Activated CD4-positive, alpha-beta T cell treated with anti-CD3 and anti-CD28 coated beads, Interleukin-2, amount 10 ng/mL, durations not matched to agents 7 days and 5 days (primary cell): ENCODE data around the gene PPP6R2. TPM values are rescaled to one million over a fixed set of nuclear protein-coding genes. Genes with fewer than 3 reads are reported as not detected.

ENCODE experiments used
- CTCF ChIA-PET: fragments of 350-600 bp; sonication (Branson Sonifier 250); formaldehyde crosslinking; loops from one replicate; lab custom pipeline; 2021; ENCODE audit warnings: antibody characterized with exemption; lab: Charles Lee
- POLR2A ChIA-PET: fragments of 350-600 bp; sonication (Branson Sonifier 250); formaldehyde crosslinking; loops from one replicate; lab custom pipeline; 2021; ENCODE audit warnings: antibody characterized with exemption; lab: Charles Lee
- DNase-seq: peaks from one replicate; pipeline ENCODE4 v3.0.0-alpha.2; 2020
- H3K27ac Mint-ChIP-seq: one replicate; pipeline ENCODE4 v1.8.0; 2021; ENCODE audit warnings: mild to moderate bottlenecking, moderate library complexity, mixed read lengths
- H3K27me3 Mint-ChIP-seq: one replicate; pipeline ENCODE4 v1.8.0; 2021; ENCODE audit warnings: mixed read lengths
- H3K36me3 Mint-ChIP-seq: one replicate; pipeline ENCODE4 v1.8.0; 2021; ENCODE audit warnings: low read depth, mixed read lengths
- H3K4me1 Mint-ChIP-seq: one replicate; pipeline ENCODE4 v1.8.0; 2021; ENCODE audit warnings: mixed read lengths
- H3K4me3 Mint-ChIP-seq: one replicate; pipeline ENCODE4 v1.8.0; 2021; ENCODE audit warnings: mild to moderate bottlenecking, moderate library complexity, mixed read lengths
- H3K9me3 Mint-ChIP-seq: one replicate; pipeline ENCODE4 v1.8.0; 2021; ENCODE audit warnings: mixed read lengths
- total RNA-seq, 2 experiments: library from RNA; stranded (reverse); gene quantifications; one replicate each; pipeline ENCODE4 v1.2.3, GENCODE V29; 2021

The PPP6R2 gene
- total RNA-seq, 2 experiments from 2014 or later, result 55.6 to 67.6 TPM

DNA sequence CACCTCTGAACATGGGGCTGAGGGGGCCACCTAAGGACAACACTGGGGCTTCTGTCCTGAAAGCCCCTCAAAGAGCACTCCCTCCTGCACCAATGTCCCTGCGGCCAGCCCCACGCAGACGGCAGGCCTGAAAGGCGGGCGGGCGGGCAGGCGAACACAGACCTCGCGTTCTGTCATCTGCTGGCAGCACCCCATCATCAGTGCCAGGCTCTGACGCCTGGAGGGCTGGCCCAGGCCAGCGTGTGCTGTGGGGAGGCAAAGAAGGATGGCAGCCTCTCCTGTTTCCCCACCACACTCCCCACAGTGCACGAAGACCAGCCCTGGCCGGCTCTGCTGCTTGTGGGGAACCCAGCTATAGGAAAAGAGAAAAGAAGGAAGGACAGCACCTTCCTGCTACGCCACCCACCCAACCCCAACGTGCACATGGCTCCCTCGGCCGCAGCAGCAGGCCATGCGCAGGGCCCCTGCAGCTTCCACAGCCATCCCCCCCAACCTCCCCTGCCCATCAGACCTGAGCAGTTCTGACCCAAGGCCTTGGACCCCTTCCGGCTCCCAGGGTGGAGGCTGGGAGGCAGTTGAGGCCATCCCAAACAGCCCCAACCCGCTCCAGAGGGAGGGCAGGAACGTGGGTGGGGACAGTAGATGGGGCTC is 128.2 kb downstream of the PPP6R2 start:
- Mint-ChIP-seq H3K27ac (peak overlapping the region; percentile 97), H3K4me3 (peak overlapping the region; percentile 67), H3K9me3 (no peaks in the 10 kb centered on the region), H3K36me3 (peaks cover 37% of the 10 kb centered on the region), H3K4me1 (peaks cover 76% of the 10 kb centered on the region), H3K27me3 (no peaks in the 10 kb centered on the region)
- ChIA-PET CTCF (interaction anchor here (0.8 to 1.5 kb wide), 4 partner anchors 21 to 196 kb away, joined by 3 to 4 read pairs (median 3); partner anchors contain the start of gene SCO2), POLR2A (no interaction called here)
- no peak for DNase-seq

DNA sequence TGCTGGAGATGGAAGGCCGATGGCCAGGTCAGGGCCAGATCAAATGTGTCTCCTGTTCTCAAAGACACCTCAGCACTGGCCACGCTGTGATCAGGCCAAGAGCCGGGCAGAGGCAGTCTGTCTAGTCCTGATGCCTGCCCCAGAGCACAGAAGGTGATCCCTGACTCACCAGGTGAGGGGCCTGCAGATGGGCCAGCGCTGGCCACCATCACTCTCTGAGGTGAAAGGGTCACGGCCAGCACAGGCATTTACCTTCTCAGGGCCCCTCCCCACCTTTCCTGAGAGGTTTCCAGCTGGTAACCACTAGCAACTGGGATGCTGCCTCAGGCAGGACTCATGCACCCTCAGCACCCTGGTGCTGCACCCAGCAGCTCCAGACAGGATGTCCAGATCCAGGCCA is 128.8 kb downstream of the PPP6R2 start:
- CTCF ChIA-PET, result interaction anchor here (1.6 to 2.4 kb wide), 2 partner anchors 27 to 73 kb away, joined by 4 to 13 read pairs; partner anchors contain the start of gene KLHDC7B
- DNase-seq, result no peak
- Mint-ChIP-seq H3K9me3 (no peaks in the 10 kb centered on the region), H3K4me3 (peak overlapping the region; percentile 28), H3K27ac (peak overlapping the region; percentile 97), H3K4me1 (peaks cover 77% of the 10 kb centered on the region), H3K27me3 (no peaks in the 10 kb centered on the region), H3K36me3 (peaks cover 30% of the 10 kb centered on the region)
- POLR2A ChIA-PET, result no interaction called here

DNA sequence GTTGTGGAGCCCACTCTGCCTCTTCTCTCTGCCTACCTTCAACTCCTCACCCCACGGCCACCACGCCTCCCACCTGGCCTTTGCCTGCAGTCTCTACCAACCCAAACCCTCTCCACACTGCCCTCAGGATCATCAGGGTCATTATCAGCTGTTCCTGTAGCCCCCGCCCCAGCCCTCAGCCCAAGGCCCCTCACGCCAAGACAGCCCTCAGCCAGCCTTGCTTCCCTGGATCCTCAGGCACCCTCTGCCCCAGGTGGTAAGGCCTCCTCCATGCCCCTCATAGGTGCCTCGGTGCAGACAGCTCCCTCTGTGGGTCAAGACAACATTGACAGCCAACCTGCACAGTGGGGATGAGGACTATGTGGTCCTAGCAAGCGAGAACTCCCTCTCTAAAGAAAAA is 130.0 kb downstream of the PPP6R2 start:
- H3K27me3 Mint-ChIP-seq, result no peaks in the 10 kb centered on the region
- ChIA-PET CTCF (interaction anchor here (0.7 to 2.4 kb wide), 7 partner anchors 15 to 148 kb away, joined by 3 to 13 read pairs (median 4); partner anchors contain the start of genes KLHDC7B and SCO2), POLR2A (no interaction called here)
- H3K9me3 Mint-ChIP-seq, result no peaks in the 10 kb centered on the region
- DNase-seq, result peak; percentile 62
- peak overlapping the region; percentile 88 for H3K27ac Mint-ChIP-seq
- H3K4me3 Mint-ChIP-seq, result peak overlapping the region; percentile 89
- peaks cover 21% of the 10 kb centered on the region for H3K36me3 Mint-ChIP-seq
- H3K4me1 Mint-ChIP-seq, result peaks cover 70% of the 10 kb centered on the region

DNA sequence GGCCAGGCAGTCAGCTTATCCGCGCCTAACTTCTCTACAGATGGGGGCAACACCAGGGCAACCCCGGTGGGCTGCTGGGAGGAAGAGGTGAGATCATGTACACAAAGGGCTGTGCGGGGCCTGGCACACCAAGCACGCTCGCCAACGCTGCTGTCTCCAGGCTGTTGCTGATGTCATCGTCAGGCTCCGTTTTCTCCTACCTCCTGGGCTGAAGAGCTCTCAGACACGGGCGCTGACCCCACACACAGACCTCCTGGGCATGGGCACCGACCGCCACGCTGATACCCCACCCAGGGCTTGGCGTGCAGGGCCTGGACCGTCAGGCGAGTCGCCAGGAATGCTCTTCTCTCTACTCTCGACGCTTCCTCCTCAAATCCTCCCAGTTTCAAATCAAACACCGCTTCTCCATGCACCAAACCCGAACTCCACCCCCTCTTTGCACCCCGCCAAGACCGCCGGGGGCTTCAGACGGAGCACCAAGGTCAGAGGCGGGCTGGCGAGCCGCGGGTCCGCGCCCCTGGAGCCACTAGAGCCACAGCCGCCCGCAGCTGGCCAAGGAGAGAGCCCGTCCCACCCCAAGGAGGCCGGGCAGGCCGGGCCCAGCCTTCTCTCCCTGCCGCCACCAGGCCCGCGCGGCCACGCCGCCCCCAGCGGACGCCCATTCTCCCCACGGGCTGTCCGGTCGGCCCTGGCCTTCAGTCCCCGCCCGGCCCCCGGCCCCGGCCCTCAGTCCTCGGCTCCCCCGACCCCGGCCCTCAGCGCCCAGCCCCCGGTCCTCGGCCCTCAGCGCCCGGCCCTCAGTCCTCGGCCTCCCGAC is 130.9 kb downstream of the PPP6R2 start:
- CTCF ChIA-PET, result interaction anchor here (1.0 to 2.4 kb wide), 8 partner anchors 16 to 147 kb away, joined by 3 to 13 read pairs (median 4); partner anchors contain the start of genes KLHDC7B and SCO2
- Mint-ChIP-seq H3K4me3 (peak overlapping the region; percentile 89), H3K36me3 (peaks cover 16% of the 10 kb centered on the region), H3K27me3 (no peaks in the 10 kb centered on the region), H3K4me1 (peaks cover 60% of the 10 kb centered on the region), H3K9me3 (no peaks in the 10 kb centered on the region), H3K27ac (peak overlapping the region; percentile 88)
- POLR2A ChIA-PET, result no interaction called here
- DNase-seq, result peak; percentile 29

DNA sequence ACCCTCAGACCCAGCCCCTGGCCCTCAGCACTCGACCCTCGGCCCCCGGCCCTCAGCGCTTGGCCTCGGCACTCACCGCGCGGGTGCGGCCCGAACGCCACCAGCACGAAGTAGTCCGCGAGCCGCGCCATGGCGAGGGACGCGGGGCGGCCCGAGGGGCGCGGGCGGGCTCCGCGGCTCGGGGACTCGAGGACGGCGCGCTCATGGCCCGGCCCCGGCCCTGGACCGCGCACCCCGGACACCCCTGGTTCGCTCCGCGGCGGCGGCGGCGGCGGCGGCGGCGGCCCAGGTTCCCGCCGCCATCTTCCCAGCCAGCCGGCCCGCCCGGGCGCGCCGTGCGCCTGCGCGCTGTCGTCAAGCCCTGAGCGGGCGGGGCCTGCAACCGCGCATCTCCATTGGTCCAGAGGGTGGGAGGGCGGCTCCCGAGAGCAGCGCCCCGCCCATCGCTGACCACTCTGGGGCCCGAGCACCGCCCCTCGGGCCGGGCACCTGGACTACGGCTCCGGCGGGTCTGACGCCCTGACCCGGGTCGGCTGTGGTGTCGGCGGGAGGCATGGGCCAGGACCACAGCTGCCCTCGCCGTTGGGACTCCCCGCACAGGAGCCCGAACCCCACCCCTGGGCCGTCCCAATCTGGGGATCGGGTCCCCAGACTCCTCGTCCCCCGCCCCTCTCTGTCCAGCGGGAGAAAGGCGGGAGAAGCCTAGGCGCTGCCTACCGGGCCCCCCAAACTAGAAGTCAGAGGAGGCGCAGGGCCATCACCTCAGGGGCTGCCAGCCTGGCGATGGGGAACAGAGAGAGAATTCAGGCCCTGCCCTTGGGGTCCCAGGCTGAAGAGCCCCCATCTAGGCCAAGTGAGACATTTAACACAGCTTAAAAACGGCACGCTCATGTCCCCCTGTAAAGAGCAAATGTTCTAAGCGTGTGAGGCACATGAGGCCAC is 131.9 kb downstream of the PPP6R2 start, which contains the start of gene SBF1:
SBF1 (minus strand) TSS at position 326 of the 942 bp plus-strand sequence; CDS start at position 131, 195 bp downstream.
- H3K27ac Mint-ChIP-seq, result peak within 1 kb of the TSS; percentile 88
- DNase-seq, result peak; percentile 89
- POLR2A ChIA-PET, result no interaction called here
- no peaks in the 10 kb centered on the region for H3K9me3 Mint-ChIP-seq
- peaks cover 55% of the 10 kb centered on the region for H3K4me1 Mint-ChIP-seq
- CTCF ChIA-PET, result interaction anchor here (0.9 to 1.3 kb wide), 2 partner anchors 34 to 145 kb away, joined by 3 to 4 read pairs; no protein-coding TSS in a partner anchor
- H3K36me3 Mint-ChIP-seq, result peaks cover 16% of the 10 kb centered on the region
- peak within 1 kb of the TSS; percentile 89 for H3K4me3 Mint-ChIP-seq
- peaks cover 4% of the 10 kb centered on the region for H3K27me3 Mint-ChIP-seq

DNA sequence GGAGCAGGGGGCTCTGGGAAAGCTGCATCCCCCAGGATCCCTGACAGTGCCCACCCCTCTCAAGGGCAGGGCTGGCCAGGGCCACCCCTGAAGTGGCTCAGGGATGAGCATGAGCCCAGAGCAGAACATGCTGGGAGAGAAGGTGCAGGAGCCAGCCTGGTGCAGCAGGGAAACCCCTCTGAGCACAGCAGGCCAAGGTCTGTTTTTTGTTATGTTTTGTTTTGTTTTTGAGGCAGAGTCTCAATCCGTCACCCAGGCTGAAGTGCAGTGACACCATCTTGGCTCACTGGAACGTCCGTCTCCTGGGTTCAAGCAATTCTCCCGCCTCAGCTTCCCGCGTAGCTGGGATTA is 132.5 kb downstream of the PPP6R2 start:
- DNase-seq, result no peak
- H3K9me3 Mint-ChIP-seq, result no peaks in the 10 kb centered on the region
- peaks cover 13% of the 10 kb centered on the region for H3K36me3 Mint-ChIP-seq
- H3K27ac Mint-ChIP-seq, result peak overlapping the region; percentile 79
- peak overlapping the region; percentile 63 for H3K4me3 Mint-ChIP-seq
- peaks cover 9% of the 10 kb centered on the region for H3K27me3 Mint-ChIP-seq
- POLR2A ChIA-PET, result no interaction called here
- CTCF ChIA-PET, result interaction anchor here (0.9 to 1.3 kb wide), 2 partner anchors 33 to 144 kb away, joined by 3 to 4 read pairs; no protein-coding TSS in a partner anchor
- H3K4me1 Mint-ChIP-seq, result peaks cover 51% of the 10 kb centered on the region

DNA sequence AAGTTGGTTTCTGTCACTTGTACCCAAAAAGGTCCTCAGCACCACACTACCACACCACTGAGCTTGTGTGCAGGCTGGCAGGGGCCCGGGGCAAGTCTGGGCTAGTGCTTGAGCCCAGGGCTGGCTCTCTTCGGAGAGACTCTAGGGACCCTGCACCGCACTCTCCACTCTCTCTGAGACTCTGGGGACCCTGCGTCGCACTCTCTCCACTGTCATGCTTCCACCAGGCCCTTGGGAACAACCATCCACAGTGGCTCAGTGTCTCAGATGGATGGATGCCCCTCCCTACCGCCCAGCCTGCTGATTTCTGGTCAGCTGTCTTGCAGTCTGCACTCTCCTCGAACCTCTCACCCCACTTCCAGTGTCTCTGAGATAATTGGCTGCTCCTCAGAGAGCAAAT is 133.7 kb downstream of the PPP6R2 start:
- peaks cover 39% of the 10 kb centered on the region for H3K4me1 Mint-ChIP-seq
- H3K27ac Mint-ChIP-seq, result peak overlapping the region; percentile 38
- no peak for DNase-seq
- no peaks in the 10 kb centered on the region for H3K9me3 Mint-ChIP-seq
- H3K27me3 Mint-ChIP-seq, result peaks cover 12% of the 10 kb centered on the region
- ChIA-PET POLR2A (no interaction called here), CTCF (no interaction called here)
- H3K4me3 Mint-ChIP-seq, result peak overlapping the region; percentile 63
- H3K36me3 Mint-ChIP-seq, result peaks cover 12% of the 10 kb centered on the region

DNA sequence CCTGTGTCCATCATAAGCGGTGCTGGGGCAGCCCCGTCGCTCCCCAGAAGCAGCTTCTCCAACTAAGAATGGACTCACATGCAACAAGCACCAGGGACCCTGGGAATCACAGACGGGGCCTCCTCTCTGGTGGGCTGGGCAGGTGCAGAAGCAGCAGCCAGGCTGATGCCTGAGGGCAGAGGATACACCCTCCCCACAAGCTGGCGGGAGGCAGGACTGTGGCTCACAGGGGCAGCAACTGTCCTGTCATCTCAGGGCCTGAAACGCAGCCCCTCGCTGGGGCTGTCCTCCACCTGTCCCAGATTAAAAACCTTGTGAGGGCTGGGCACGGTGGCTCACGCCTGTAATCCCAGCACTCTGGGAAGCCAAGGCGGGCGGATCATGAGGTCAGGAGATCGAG is 134.8 kb downstream of the PPP6R2 start:
- H3K27me3 Mint-ChIP-seq, result peaks cover 12% of the 10 kb centered on the region
- no peaks in the 10 kb centered on the region for H3K9me3 Mint-ChIP-seq
- CTCF ChIA-PET, result interaction anchor here (0.7 to 1.7 kb wide), 2 partner anchors 150 to 201 kb away, joined by 3 read pairs; partner anchors contain the start of gene ARSA
- no peak for DNase-seq
- POLR2A ChIA-PET, result no interaction called here
- no peak overlapping the region for H3K4me3 Mint-ChIP-seq
- H3K27ac Mint-ChIP-seq, result peak overlapping the region; percentile 46
- peaks cover 28% of the 10 kb centered on the region for H3K4me1 Mint-ChIP-seq
- peaks cover 11% of the 10 kb centered on the region for H3K36me3 Mint-ChIP-seq

DNA sequence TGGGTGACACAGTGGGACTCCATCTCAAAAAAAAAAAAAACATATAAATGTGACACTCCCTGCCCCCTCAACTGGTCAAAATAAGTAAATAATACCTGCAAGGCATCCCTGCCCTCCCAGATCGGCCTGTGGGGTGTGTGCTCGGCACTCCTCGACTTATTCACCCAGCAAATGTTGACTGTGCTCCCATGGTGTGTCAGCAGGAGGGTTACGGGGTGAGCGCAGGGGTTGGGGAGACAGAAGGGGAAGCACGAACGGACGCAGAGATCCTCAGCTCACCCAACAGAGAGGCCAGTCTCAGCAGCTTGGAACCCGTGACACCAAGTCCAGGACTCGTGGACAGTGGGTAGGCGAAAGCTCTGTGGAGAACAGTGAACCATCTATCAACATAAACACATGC is 136.6 kb downstream of the PPP6R2 start:
- Mint-ChIP-seq H3K4me3 (peak overlapping the region; percentile 61), H3K27me3 (peaks cover 12% of the 10 kb centered on the region), H3K9me3 (no peaks in the 10 kb centered on the region), H3K27ac (peak overlapping the region; percentile 28), H3K4me1 (peaks cover 16% of the 10 kb centered on the region), H3K36me3 (no peaks in the 10 kb centered on the region)
- ChIA-PET CTCF (interaction anchor here (1.0 to 1.3 kb wide), 4 partner anchors 9 to 138 kb away, joined by 3 to 4 read pairs (median 3); partner anchors contain the start of genes LMF2 and NCAPH2), POLR2A (no interaction called here)
- no peak for DNase-seq

DNA sequence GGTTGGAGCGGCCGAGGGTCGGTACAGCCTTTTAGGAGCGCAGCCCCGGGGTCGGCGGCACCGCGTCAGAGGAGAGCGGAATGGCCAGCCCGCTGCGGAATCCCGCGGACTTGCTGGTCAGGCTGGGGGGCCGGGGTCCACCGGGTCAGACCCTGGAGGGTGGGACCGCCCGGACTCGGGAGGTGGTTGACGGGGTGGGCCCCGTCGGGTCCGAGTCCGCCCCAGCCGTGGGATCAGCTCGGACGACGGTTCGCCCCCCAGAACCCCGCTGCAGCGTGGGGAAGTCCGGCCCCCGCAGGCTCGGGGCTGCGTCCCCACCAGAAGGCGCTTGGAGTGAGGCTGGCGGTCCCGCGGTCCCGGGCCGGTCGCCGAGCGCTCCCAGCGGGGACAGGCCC is 137.9 kb downstream of the PPP6R2 start:
- DNase-seq, result no peak
- peaks cover 12% of the 10 kb centered on the region for H3K27me3 Mint-ChIP-seq
- CTCF ChIA-PET, result interaction anchor here (0.7 kb wide), 1 partner anchor 204 kb away, joined by 3 read pairs; no protein-coding TSS in a partner anchor
- H3K36me3 Mint-ChIP-seq, result no peaks in the 10 kb centered on the region
- no peak overlapping the region for H3K27ac Mint-ChIP-seq
- H3K9me3 Mint-ChIP-seq, result no peaks in the 10 kb centered on the region
- POLR2A ChIA-PET, result no interaction called here
- peak overlapping the region; percentile 59 for H3K4me3 Mint-ChIP-seq
- peaks cover 11% of the 10 kb centered on the region for H3K4me1 Mint-ChIP-seq

DNA sequence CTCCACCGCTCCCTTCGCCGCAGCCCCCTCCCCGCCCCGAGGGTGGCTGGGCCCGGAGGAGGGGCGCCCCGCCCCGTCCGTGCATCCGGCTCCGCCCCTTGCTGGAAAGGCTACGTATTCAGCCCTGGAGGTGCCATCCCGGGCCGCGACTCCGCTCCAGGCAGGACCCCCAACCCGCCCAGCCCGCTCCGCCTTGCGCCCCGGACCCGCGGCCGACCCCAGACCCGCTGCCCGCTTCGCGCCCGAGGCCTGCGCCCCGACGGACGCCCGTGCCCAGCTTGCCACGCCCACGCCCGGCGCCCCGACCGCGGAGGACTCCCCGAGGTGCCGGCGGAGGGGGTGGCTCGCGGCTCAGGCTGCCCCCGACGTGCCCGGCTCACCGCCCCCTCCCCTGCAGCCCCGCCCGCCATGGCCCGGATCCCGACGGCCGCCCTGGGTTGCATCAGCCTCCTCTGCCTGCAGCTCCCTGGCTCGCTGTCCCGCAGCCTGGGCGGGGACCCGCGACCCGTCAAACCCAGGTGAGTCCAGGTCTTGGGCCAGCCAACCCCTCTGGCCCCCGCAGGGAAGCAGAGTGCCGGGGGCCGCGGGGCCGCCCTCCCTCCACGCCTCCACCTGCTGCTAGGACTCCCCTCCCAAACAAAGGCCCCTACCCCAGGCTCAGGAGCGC is 138.4 kb downstream of the PPP6R2 start, which contains the start of gene ADM2:
ADM2 (plus strand) TSS at position 104 of the 667 bp plus-strand sequence; CDS start at position 409, 305 bp downstream.
- CTCF ChIA-PET, result interaction anchor here (0.7 kb wide), 1 partner anchor 205 kb away, joined by 3 read pairs; no protein-coding TSS in a partner anchor
- Mint-ChIP-seq H3K36me3 (no peaks in the 10 kb centered on the region), H3K4me1 (peaks cover 12% of the 10 kb centered on the region), H3K27me3 (peaks cover 12% of the 10 kb centered on the region), H3K9me3 (no peaks in the 10 kb centered on the region), H3K4me3 (peak within 1 kb of the TSS; percentile 73), H3K27ac (peak within 1 kb of the TSS; percentile 62)
- POLR2A ChIA-PET, result no interaction called here
- peak; percentile 71 for DNase-seq
